ENCODE results near the gene B4GALNT3.

GRCh38 chr12:531951-532585, 72.3 kb downstream of the B4GALNT3 start:
- TF ChIP-seq POLR2AphosphoS5 (IDR thresholded peaks at IDR 0.05; ENCODE audit: low read depth) (no peak), CTCF (IDR thresholded peaks at IDR 0.05; ENCODE audit: insufficient read depth, low read length) (no peak), GABPA (IDR thresholded peaks at IDR 0.05; ENCODE audit: low read depth) (no peak), SPI1 (IDR thresholded peaks at IDR 0.05; ENCODE audit: borderline replicate concordance, low read depth) (no peak)
